NCI-H146 (cell line): ENCODE results near the gene CCL4L2.
"Not testable (repeated sequence)": the region's sequence is repeated elsewhere in the genome, so short reads cannot be mapped to it uniquely, and the experiment has no call there.

Source experiments
- DNase-seq: peaks from one replicate; lab custom pipeline; 2025; lab: John Stamatoyannopoulos, UW

Gene CCL4L2

GRCh38 chr17:36195434-36196130 lies 15.3 kb upstream of the CCL4L2 start:
- DNase-seq = no peak

- DNase-seq = no peak
These were observed 14.8 kb upstream of the CCL4L2 start for GRCh38 chr17:36196131-36196486.

GRCh38 chr17:36197387-36197703 lies 13.5 kb upstream of the CCL4L2 start:
- DNase-seq = no peak

- DNase-seq = no peak
These were observed 11.9 kb upstream of the CCL4L2 start for GRCh38 chr17:36198831-36199465.

GRCh38 chr17:36201102-36201501 lies 9.8 kb upstream of the CCL4L2 start:
- DNase-seq = not testable (repeated sequence)

GRCh38 chr17:36201506-36201905 lies 9.4 kb upstream of the CCL4L2 start:
- DNase-seq = not testable (repeated sequence)

GRCh38 chr17:36203335-36203734 lies 7.5 kb upstream of the CCL4L2 start:
- DNase-seq = no peak

- no peak for DNase-seq
These were observed 6.0 kb upstream of the CCL4L2 start for GRCh38 chr17:36204724-36205500.

- DNase-seq = no peak
These were observed 5.0 kb upstream of the CCL4L2 start for GRCh38 chr17:36205637-36206485.

GRCh38 chr17:36206486-36206821 lies 4.4 kb upstream of the CCL4L2 start:
- DNase-seq = not testable (repeated sequence)

GRCh38 chr17:36207383-36207782 lies 3.5 kb upstream of the CCL4L2 start:
- DNase-seq = not testable (repeated sequence)

- DNase-seq = no peak
These were observed 1.3 kb upstream of the CCL4L2 start for GRCh38 chr17:36209575-36209974.

GRCh38 chr17:36211484-36212271 lies 815 bp downstream of the CCL4L2 start:
- not testable (repeated sequence) for DNase-seq

GRCh38 chr17:36212272-36212605 lies 1.4 kb downstream of the CCL4L2 start:
- DNase-seq = no peak

- DNase-seq = no peak
These were observed 2.1 kb downstream of the CCL4L2 start for GRCh38 chr17:36212966-36213365.

GRCh38 chr17:36213695-36214094 lies 2.8 kb downstream of the CCL4L2 start:
- DNase-seq = no peak

GRCh38 chr17:36214918-36215317 lies 4.1 kb downstream of the CCL4L2 start:
- DNase-seq = no peak

GRCh38 chr17:36215406-36216308 lies 4.8 kb downstream of the CCL4L2 start:
- DNase-seq = not testable (repeated sequence)

- not testable (repeated sequence) for DNase-seq
These were observed 8.7 kb downstream of the CCL4L2 start for GRCh38 chr17:36219556-36219955.

- DNase-seq = not testable (repeated sequence)
These were observed 10.1 kb downstream of the CCL4L2 start for GRCh38 chr17:36220737-36221580.
